Gastrocnemius medialis (tissue), 4 donors: ENCODE results near the gene PLAC1.

Experiments
- CTCF ChIP-seq, 5 experiments: fragments of 450-650 bp in 3 of 5; fragments of 200-600 bp in 2 of 5; sonication (generic) in 2 of 5; IDR thresholded peaks in 4 of 5; conservative IDR thresholded peaks in 1 of 5; 1 replicate in 4 of 5; 2 replicates in 1 of 5; pipeline ENCODE4 v1.5.1; 2016 to 2019; ENCODE audit warnings: antibody characterized with exemption in 5 of 5, mild to moderate bottlenecking in 3 of 5, moderate library complexity in 3 of 5
- POLR2A ChIP-seq, 2 donors: fragments of 450-650 bp; IDR thresholded peaks; one replicate each; pipeline ENCODE4 v1.6.1; 2017; ENCODE audit warnings: antibody characterized with exemption in 2 of 2, mild to moderate bottlenecking in 2 of 2, moderate library complexity in 2 of 2

- TF ChIP-seq CTCF (IDR thresholded peaks at IDR 0.05 in 4 of 5, conservative IDR thresholded peaks at IDR 0.05 in 1 of 5) (no peak), POLR2A (IDR thresholded peaks at IDR 0.05) (no peak)
These were observed 116.4 kb downstream of the PLAC1 start for GRCh38 chrX:134541906-134542305.
